ENCODE data around the gene GRIK1.

DNA sequence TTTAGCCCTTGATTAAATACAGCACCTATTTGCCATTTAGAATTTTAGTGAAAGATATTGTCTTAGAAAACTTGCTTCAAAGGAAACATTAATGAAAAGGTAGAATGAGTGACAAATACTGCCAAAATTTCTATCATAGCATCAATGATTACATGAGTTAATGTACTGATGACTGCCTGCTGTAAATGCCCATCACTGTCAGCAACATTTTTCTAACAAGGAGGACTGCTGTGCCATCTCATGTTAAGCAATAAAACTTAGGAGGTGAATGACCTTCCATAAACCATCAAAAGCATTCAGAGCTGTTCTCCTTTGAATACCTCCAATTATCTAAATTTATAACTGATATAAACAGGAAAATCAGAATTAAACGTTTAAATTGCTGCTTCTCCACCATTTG, 54.3 kb downstream of the GRIK1 start:
- TF ChIP-seq, protein P1, sequence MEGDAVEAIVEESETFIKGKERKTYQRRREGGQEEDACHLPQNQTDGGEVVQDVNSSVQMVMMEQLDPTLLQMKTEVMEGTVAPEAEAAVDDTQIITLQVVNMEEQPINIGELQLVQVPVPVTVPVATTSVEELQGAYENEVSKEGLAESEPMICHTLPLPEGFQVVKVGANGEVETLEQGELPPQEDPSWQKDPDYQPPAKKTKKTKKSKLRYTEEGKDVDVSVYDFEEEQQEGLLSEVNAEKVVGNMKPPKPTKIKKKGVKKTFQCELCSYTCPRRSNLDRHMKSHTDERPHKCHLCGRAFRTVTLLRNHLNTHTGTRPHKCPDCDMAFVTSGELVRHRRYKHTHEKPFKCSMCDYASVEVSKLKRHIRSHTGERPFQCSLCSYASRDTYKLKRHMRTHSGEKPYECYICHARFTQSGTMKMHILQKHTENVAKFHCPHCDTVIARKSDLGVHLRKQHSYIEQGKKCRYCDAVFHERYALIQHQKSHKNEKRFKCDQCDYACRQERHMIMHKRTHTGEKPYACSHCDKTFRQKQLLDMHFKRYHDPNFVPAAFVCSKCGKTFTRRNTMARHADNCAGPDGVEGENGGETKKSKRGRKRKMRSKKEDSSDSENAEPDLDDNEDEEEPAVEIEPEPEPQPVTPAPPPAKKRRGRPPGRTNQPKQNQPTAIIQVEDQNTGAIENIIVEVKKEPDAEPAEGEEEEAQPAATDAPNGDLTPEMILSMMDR (IDR thresholded peaks at IDR 0.05), result no peak
- TF ChIP-seq POLR2AphosphoS5 (IDR thresholded peaks at IDR 0.05) (no peak), POLR2A (IDR thresholded peaks at IDR 0.05) (no peak), EP300 (IDR thresholded peaks at IDR 0.05; ENCODE audit: low read depth) (no peak)
